Measurements from ENCODE around the gene CNEP1R1. TPM values are rescaled to one million over a fixed set of nuclear protein-coding genes. Genes with fewer than 3 reads are reported as not detected.

The CNEP1R1 gene
- total RNA-seq, 1 experiment from 2014 or later, result 18.5 TPM

- Histone ChIP-seq H3K27me3 (ENCODE audit: insufficient read depth, low read length) (no peaks in the 10 kb centered on the region), H4K8ac (replicated peaks; ENCODE audit: insufficient read length, low read depth, low read length) (no peak overlapping the region), H3K23ac (ENCODE audit: insufficient read length, low read depth, low read length) (no peak overlapping the region), H3K79me2 (ENCODE audit: insufficient read depth, low read length) (peaks cover 6% of the 10 kb centered on the region; the same call in 1 of the 2 replicates), H3K79me1 (ENCODE audit: insufficient read depth, low read depth, low read length, poor library complexity, severe bottlenecking) (no peaks in the 10 kb centered on the region), H2AK5ac (ENCODE audit: insufficient read length, low read length) (no peak overlapping the region), H2BK12ac (ENCODE audit: insufficient read length, low read depth, low read length) (no peak overlapping the region), H2BK20ac (ENCODE audit: low read depth, low read length, poor library complexity, severe bottlenecking) (no peak overlapping the region), H2AFZ (ENCODE audit: low read length) (no peak overlapping the region), H3K23me2 (ENCODE audit: insufficient read length, low read depth, low read length, poor library complexity, severe bottlenecking) (peaks cover 5% of the 10 kb centered on the region), H2BK15ac (ENCODE audit: low read depth, low read length) (no peak overlapping the region), H3K18ac (ENCODE audit: insufficient read length, low read depth, low read length) (no peak overlapping the region), H3K4me1 (ENCODE audit: insufficient read depth, low read length) (no peaks in the 10 kb centered on the region; the same call in 1 of the 2 replicates), H4K5ac (ENCODE audit: insufficient read length, low read depth, low read length) (no peak overlapping the region), H2BK120ac (ENCODE audit: low read depth, low read length, poor library complexity, severe bottlenecking) (no peak overlapping the region), H3K4ac (ENCODE audit: low read depth, low read length) (no peak overlapping the region), H2BK5ac (ENCODE audit: insufficient read length, low read length) (no peak overlapping the region), H3K14ac (ENCODE audit: insufficient read depth, low read length) (no peak overlapping the region), H3K56ac (ENCODE audit: insufficient read length, low read depth, low read length) (no peak overlapping the region), H4K91ac (ENCODE audit: insufficient read length, low read depth, low read length) (no peak overlapping the region), H3K27ac (ENCODE audit: insufficient read length, low read depth, low read length) (no peak overlapping the region), H3K9ac (ENCODE audit: extremely low read depth, insufficient read length, low read length) (no peak overlapping the region), H4K20me1 (ENCODE audit: control insufficient read depth, insufficient read depth, insufficient read length) (no peaks in the 10 kb centered on the region), H3K9me3 (ENCODE audit: control insufficient read depth, low read depth, low read length) (no peaks in the 10 kb centered on the region), H3K4me2 (ENCODE audit: insufficient read depth, insufficient read length, low read length) (peak overlapping the region; percentile 15), H3T11ph (ENCODE audit: low read length) (no peak overlapping the region)
- Mint-ChIP-seq H3K36me3 (ENCODE audit: insufficient read depth in 1 of 3, low read depth in 3 of 3) (peaks cover under 1 to 3% (median 1%) of the 10 kb centered on the region in 3 experiments; a peak in 2 of 7 replicates), H3K4me3 (peak overlapping the region in 1 of 2 experiments; percentile 95; a peak in 4 of 5 replicates), H3K27ac (no peak overlapping the region), H3K27me3 (ENCODE audit: low read depth) (no peaks in the 10 kb centered on the region; the same call in 1 of the 2 replicates), H3K4me1 (peaks cover 18 to 19% of the 10 kb centered on the region in 2 experiments), H3K9me3 (no peaks in the 10 kb centered on the region)
- WGBS (ENCODE audit: extremely low coverage, insufficient read length, low lambda C conversion rate), result no CpG with 5 or more reads among the region's 11 CpGs
- no peak for DNase-seq
- no peak for TF ChIP-seq CTCF (conservative IDR thresholded peaks at IDR 0.05)
Measured at GRCh38 chr16:50024207-50024606, 818 bp upstream of the CNEP1R1 start.

Data from H9 (cell line).